NCI-H82 treated with DMSO at 0.1 percent for 48 hours (cell line): ENCODE measurements around the gene OTUB1.

ENCODE experiments used
- DNase-seq: peaks from one replicate; lab custom pipeline; 2025; ENCODE audit not compliant: unreplicated experiment; lab: John Stamatoyannopoulos, UW

Gene OTUB1

GRCh38 chr11:64004590-64004984, 18.3 kb downstream of the OTUB1 start:
- DNase-seq = no peak

GRCh38 chr11:64005691-64006090, 19.5 kb downstream of the OTUB1 start:
- DNase-seq = no peak

GRCh38 chr11:64006398-64006797, 20.2 kb downstream of the OTUB1 start:
- no peak for DNase-seq

GRCh38 chr11:64007160-64007628, 21.0 kb downstream of the OTUB1 start:
- no peak for DNase-seq

- no peak for DNase-seq
Measured at GRCh38 chr11:64007629-64008282, 21.5 kb downstream of the OTUB1 start.

GRCh38 chr11:64008283-64008913, 22.2 kb downstream of the OTUB1 start:
- DNase-seq = no peak

GRCh38 chr11:64008914-64009633, 22.8 kb downstream of the OTUB1 start:
- DNase-seq = no peak

- DNase-seq = no peak
Measured at GRCh38 chr11:64009710-64010109, 23.5 kb downstream of the OTUB1 start.

- no peak for DNase-seq
Measured at GRCh38 chr11:64010783-64011182, 24.5 kb downstream of the OTUB1 start.

GRCh38 chr11:64011371-64011770, 25.1 kb downstream of the OTUB1 start:
- DNase-seq = no peak

GRCh38 chr11:64013141-64013896, 27.1 kb downstream of the OTUB1 start:
- DNase-seq = no peak

GRCh38 chr11:64014356-64014755, 28.1 kb downstream of the OTUB1 start:
- DNase-seq = no peak

GRCh38 chr11:64015510-64015909, 29.3 kb downstream of the OTUB1 start:
- DNase-seq = no peak

GRCh38 chr11:64015935-64016845, 30.0 kb downstream of the OTUB1 start:
- no peak for DNase-seq

- DNase-seq = no peak
Measured at GRCh38 chr11:64017945-64018224, 31.6 kb downstream of the OTUB1 start.

GRCh38 chr11:64018310-64018709, 32.1 kb downstream of the OTUB1 start:
- no peak for DNase-seq

GRCh38 chr11:64019106-64020037, 33.1 kb downstream of the OTUB1 start:
- DNase-seq = no peak

GRCh38 chr11:64020976-64021756, 34.9 kb downstream of the OTUB1 start:
- no peak for DNase-seq

- no peak for DNase-seq
Measured at GRCh38 chr11:64021757-64022093, 35.5 kb downstream of the OTUB1 start.
